GM23248 (cell line): Measurements from ENCODE around the gene EGFR. TPM values are rescaled to one million over a fixed set of nuclear protein-coding genes. Genes with fewer than 3 reads are reported as not detected.

ENCODE experiments used
- DNase-seq: peaks from one replicate; pipeline ENCODE4 v3.0.0-alpha.2; 2015
- H2AFZ ChIP-seq: fragments of 200-600 bp; sonication (generic); 2 replicates; pipeline ENCODE4 v1.6.1; 2016; ENCODE audit warnings: antibody characterized with exemption
- H3F3A ChIP-seq: fragments of 200-600 bp; sonication (generic); 2 replicates; pipeline ENCODE4 v1.6.1; 2016; ENCODE audit warnings: mild to moderate bottlenecking, antibody characterized with exemption, mixed run types; ENCODE audit not compliant: insufficient read depth
- H3K27ac ChIP-seq: fragments of 200-600 bp; sonication (generic); 2 replicates; pipeline ENCODE4 v1.5.1; 2016; ENCODE audit warnings: mild to moderate bottlenecking
- H3K27me3 ChIP-seq: fragments of 200-600 bp; sonication (generic); replicated peaks from 2 replicates; pipeline ENCODE4 v1.6.1; 2016; ENCODE audit warnings: mild to moderate bottlenecking; ENCODE audit not compliant: insufficient read depth
- H3K36me3 ChIP-seq: fragments of 200-600 bp; sonication (generic); 2 replicates; pipeline ENCODE4 v1.6.1; 2016; ENCODE audit warnings: low read depth, mild to moderate bottlenecking
- H3K4me1 ChIP-seq: fragments of 200-600 bp; sonication (generic); 2 replicates; pipeline ENCODE4 v1.6.1; 2016; ENCODE audit warnings: mild to moderate bottlenecking; ENCODE audit not compliant: insufficient read depth
- H3K4me2 ChIP-seq: fragments of 200-600 bp; sonication (generic); one replicate; pipeline ENCODE4 v1.6.1; 2016; ENCODE audit warnings: mild to moderate bottlenecking; ENCODE audit not compliant: unreplicated experiment
- H3K4me3 ChIP-seq: fragments of 200-600 bp; sonication (generic); 2 replicates; pipeline ENCODE4 v1.5.1; 2016; ENCODE audit warnings: mild to moderate bottlenecking
- H3K79me2 ChIP-seq: fragments of 200-600 bp; sonication (generic); 2 replicates; pipeline ENCODE4 v1.6.1; 2016; ENCODE audit warnings: mild to moderate bottlenecking; ENCODE audit not compliant: insufficient read depth
- H3K9ac ChIP-seq: fragments of 200-600 bp; sonication (generic); 2 replicates; pipeline ENCODE4 v1.6.1; 2016; ENCODE audit warnings: mild to moderate bottlenecking
- H3K9me2 ChIP-seq: fragments of 200-600 bp; sonication (generic); 2 replicates; pipeline ENCODE4 v1.6.1; 2016; ENCODE audit warnings: mixed run types, mild to moderate bottlenecking, moderate library complexity; ENCODE audit not compliant: insufficient read depth
- H3K9me3 ChIP-seq: fragments of 200-600 bp; sonication (generic); one replicate; pipeline ENCODE4 v1.6.1; 2017; ENCODE audit warnings: low read depth
- H4K20me1 ChIP-seq: fragments of 200-600 bp; sonication (generic); 2 replicates; pipeline ENCODE4 v1.6.0; 2016; ENCODE audit not compliant: insufficient read depth
- EZH2 ChIP-seq: fragments of 200-600 bp; sonication (generic); IDR thresholded peaks from 2 replicates; pipeline ENCODE4 v1.6.1; 2018; ENCODE audit warnings: antibody characterized with exemption, mild to moderate bottlenecking; ENCODE audit not compliant: insufficient read depth, poor library complexity, severe bottlenecking
- EZH2phosphoT487 ChIP-seq: fragments of 200-600 bp; sonication (generic); IDR thresholded peaks from 2 replicates; pipeline ENCODE4 v1.6.1; 2018; ENCODE audit warnings: antibody characterized with exemption, moderate library complexity, mild to moderate bottlenecking, low read depth; ENCODE audit not compliant: insufficient read depth
- WGBS, 2 experiments: methylation state at CpG; one replicate each; pipeline ENCODE4 v1.1.6; 2015 to 2017; ENCODE audit warnings: low lambda C conversion rate in 2 of 2, low coverage in 1 of 2; ENCODE audit errors: missing lambda C conversion rate in 2 of 2; 5-methylcytosine and 5-hydroxymethylcytosine counted together
- in situ Hi-C: fragments of 300-500 bp; cut with MboI; formaldehyde crosslinking; loops from 2 replicates; pipeline ENCODE4 v1.15.0; 2020
- polyA plus RNA-seq: library from polyadenylated mRNA; unstranded; fragments of >200 nt; fragmentation: Nextera tagmentation; extraction: Ambion mirVana; gene quantifications from 2 replicates; pipeline ENCODE4 v1.2.1, GENCODE V29; 2016
- total RNA-seq: library from RNA; depleted of rRNA; stranded (reverse); fragments of >200 nt; shearing (Covaris generic); gene quantifications from 2 replicates; pipeline ENCODE4 v1.2.3, GENCODE V29; 2014

The EGFR gene
- total and polyA plus RNA-seq, 2 experiments from 2014 or later: 48.7 to 53.5 TPM

- H3K9me3 ChIP-seq: no peaks in the 10 kb centered on the region
- no peaks in the 10 kb centered on the region for H3K27me3 ChIP-seq
- no peak overlapping the region for H3K4me2 ChIP-seq
- 81 to 84% methylated on average over 28 to 29 of the region's 29 CpGs for WGBS, 2 experiments
- no peaks in the 10 kb centered on the region for H4K20me1 ChIP-seq
- no peaks in the 10 kb centered on the region for H3K4me1 ChIP-seq
- no peaks in the 10 kb centered on the region for H3K36me3 ChIP-seq
- DNase-seq: no peak
- H3K9me2 ChIP-seq: no peaks in the 10 kb centered on the region
- no peaks in the 10 kb centered on the region for H3F3A ChIP-seq
- in situ Hi-C loops: no loop called here
- no peak overlapping the region for H3K27ac ChIP-seq
- H2AFZ ChIP-seq: no peak overlapping the region
- H3K9ac ChIP-seq: no peak overlapping the region
- no peak overlapping the region for H3K4me3 ChIP-seq
- H3K79me2 ChIP-seq: no peaks in the 10 kb centered on the region
- TF ChIP-seq EZH2 (no peak), EZH2phosphoT487 (no peak)
Observed at GRCh38 chr7:55004579-55004978, 14.2 kb upstream of the EGFR start.

GRCh38 chr7:55005241-55005851 is 13.5 kb upstream of the EGFR start:
- no peak overlapping the region for H3K27ac ChIP-seq
- no peaks in the 10 kb centered on the region for H3K9me3 ChIP-seq
- no peaks in the 10 kb centered on the region for H3K27me3 ChIP-seq
- H3K79me2 ChIP-seq: no peaks in the 10 kb centered on the region
- H3K4me1 ChIP-seq: no peaks in the 10 kb centered on the region
- H4K20me1 ChIP-seq: no peaks in the 10 kb centered on the region
- H3K4me3 ChIP-seq: no peak overlapping the region
- in situ Hi-C loops: no loop called here
- no peaks in the 10 kb centered on the region for H3K9me2 ChIP-seq
- peak; percentile 12 for DNase-seq
- no peak overlapping the region for H3K4me2 ChIP-seq
- H2AFZ ChIP-seq: no peak overlapping the region
- H3K36me3 ChIP-seq: no peaks in the 10 kb centered on the region
- no peaks in the 10 kb centered on the region for H3F3A ChIP-seq
- H3K9ac ChIP-seq: no peak overlapping the region
- TF ChIP-seq EZH2phosphoT487 (no peak), EZH2 (no peak)
- 55 to 59% methylated on average over 37 of the region's 37 CpGs for WGBS, 2 experiments

GRCh38 chr7:55006499-55006898 is 12.3 kb upstream of the EGFR start:
- H3K4me2 ChIP-seq: no peak overlapping the region
- 77 to 79% methylated on average over 11 of the region's 11 CpGs for WGBS, 2 experiments
- H3K9me2 ChIP-seq: no peaks in the 10 kb centered on the region
- no peak overlapping the region for H2AFZ ChIP-seq
- no peaks in the 10 kb centered on the region for H3F3A ChIP-seq
- no peaks in the 10 kb centered on the region for H3K27me3 ChIP-seq
- no peaks in the 10 kb centered on the region for H3K79me2 ChIP-seq
- H3K27ac ChIP-seq: no peak overlapping the region
- H3K9ac ChIP-seq: no peak overlapping the region
- TF ChIP-seq EZH2 (no peak), EZH2phosphoT487 (no peak)
- no peaks in the 10 kb centered on the region for H3K4me1 ChIP-seq
- in situ Hi-C loops: no loop called here
- no peaks in the 10 kb centered on the region for H3K9me3 ChIP-seq
- DNase-seq: no peak
- no peaks in the 10 kb centered on the region for H4K20me1 ChIP-seq
- H3K4me3 ChIP-seq: no peak overlapping the region
- no peaks in the 10 kb centered on the region for H3K36me3 ChIP-seq

GRCh38 chr7:55013851-55014250 is 5.0 kb upstream of the EGFR start:
- Histone ChIP-seq H3K4me1 (0 out of 2 replicates have a peak, but pooled peaks cover 5% of the 10 kb centered on the region), H4K20me1 (no peaks in the 10 kb centered on the region), H2AFZ (no peak overlapping the region), H3K9ac (no peak overlapping the region), H3K27ac (no peak overlapping the region), H3F3A (no peaks in the 10 kb centered on the region; the same call in 1 of the 2 replicates), H3K79me2 (0 out of 2 replicates have a peak, but pooled peaks cover 8% of the 10 kb centered on the region), H3K9me2 (no peaks in the 10 kb centered on the region), H3K36me3 (no peaks in the 10 kb centered on the region), H3K9me3 (no peaks in the 10 kb centered on the region), H3K4me2 (no peak overlapping the region), H3K4me3 (no peak overlapping the region), H3K27me3 (no peaks in the 10 kb centered on the region)
- in situ Hi-C loops: no loop called here
- DNase-seq: no peak
- WGBS, 2 experiments: 95 to 100% methylated on average over 1 of the region's 1 CpG
- TF ChIP-seq EZH2 (no peak), EZH2phosphoT487 (no peak)
